GM21381 (cell line): ENCODE data around the gene CHMP3.

Experiments
- ATAC-seq: cut with Tn5 transposase; IDR thresholded peaks from one replicate; pipeline ENCODE4 v1.9.1; 2021; ENCODE audit warnings: mild to moderate bottlenecking, moderate library complexity; ENCODE audit not compliant: unreplicated experiment

Gene CHMP3

DNA sequence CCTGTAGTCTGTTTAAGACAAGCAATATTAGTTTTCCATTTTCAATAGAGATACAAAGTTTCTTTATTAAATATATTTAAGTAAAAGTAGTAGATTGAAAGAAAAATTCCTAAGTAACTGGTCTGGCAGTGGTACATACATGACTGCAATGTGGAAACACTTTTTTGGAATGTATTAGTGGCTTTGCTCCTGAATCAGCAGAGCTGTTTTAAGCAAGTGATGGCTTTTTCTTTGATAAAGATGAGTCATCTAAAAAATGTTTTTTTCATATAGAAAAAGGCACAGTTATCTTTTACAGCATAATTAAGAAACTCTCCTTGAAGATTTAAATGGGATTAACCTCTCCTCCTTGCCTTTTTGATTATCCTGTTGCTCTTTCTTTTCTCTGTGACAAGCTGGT lies 87.2 kb downstream of the CHMP3 start:
- ATAC-seq, result no peak

DNA sequence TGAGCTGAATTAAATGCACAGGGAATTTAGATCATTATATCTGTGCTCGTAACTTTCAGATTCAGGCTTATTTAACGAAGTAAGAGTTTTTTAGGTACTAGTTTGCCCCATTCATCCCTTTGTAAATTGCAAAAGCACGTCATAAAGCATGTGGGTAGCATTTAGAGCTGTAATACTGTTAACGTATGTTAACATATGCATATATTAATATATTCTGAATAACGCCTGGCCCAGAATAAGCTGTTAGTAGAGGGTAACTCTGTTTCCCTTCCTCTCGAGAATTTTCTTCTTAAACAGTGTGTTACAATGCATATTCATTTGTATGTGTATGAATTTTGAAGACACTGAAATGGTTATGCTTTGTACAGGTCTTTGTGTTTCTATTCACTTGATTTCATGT lies 91.6 kb downstream of the CHMP3 start:
- ATAC-seq, result no peak

DNA sequence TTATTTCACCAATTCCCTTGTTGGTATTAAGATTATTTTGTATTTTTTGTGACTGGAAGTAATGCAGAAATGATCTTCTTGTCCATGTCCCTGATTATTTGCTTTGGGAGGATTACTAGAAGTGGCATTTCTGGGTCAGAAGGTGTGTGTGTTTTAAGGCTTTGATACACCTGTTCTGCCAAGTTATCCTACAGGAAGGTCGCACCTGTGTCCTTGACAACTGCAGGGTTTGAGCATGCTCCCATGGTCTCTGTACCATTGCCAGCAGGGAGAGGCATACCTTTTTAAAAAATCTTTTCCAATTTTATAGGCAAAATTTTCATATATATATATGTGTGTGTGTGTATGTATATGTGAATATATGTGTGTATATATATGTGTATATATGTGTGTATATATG lies 92.4 kb downstream of the CHMP3 start:
- no peak for ATAC-seq

DNA sequence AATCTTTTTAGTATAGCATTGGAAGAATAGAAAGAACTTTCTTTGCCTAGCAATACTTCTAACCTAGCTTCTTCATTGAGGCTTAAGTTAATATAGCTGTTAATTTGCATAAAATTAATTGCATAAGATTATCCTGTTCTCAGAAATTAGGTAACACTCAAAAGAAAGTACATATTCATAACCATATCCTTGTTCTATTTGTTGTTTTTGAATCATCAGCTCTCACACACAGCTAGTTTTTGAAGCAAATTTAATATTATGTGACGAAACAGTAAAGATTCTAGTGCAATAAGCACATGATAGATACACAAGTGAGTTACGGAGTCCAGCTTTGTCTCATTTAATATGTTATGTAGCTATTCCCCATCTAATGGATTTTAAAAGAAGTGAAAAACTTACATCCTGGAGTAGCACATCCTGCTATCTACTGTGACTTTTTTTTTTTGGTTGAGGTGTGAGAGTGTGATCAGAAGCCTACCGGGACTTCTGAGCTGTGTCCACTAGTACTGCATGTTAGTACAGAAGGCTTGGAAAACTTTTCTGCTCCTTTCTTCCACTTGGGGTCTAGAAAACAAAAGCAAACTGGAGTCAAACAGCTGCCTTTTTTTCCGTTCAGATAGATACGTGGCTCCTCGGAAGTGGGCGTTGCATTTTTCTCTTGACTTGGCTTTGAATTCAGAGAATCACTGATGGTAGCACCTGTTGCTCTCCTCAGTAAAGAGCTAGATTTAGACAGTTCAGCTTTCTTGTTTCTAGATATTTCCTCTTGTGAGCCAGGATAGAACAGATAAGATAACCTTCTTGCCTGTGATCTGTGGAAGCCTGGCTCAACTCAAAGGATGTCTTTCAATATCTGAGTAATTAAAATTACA lies 94.8 kb downstream of the CHMP3 start:
- no peak for ATAC-seq

DNA sequence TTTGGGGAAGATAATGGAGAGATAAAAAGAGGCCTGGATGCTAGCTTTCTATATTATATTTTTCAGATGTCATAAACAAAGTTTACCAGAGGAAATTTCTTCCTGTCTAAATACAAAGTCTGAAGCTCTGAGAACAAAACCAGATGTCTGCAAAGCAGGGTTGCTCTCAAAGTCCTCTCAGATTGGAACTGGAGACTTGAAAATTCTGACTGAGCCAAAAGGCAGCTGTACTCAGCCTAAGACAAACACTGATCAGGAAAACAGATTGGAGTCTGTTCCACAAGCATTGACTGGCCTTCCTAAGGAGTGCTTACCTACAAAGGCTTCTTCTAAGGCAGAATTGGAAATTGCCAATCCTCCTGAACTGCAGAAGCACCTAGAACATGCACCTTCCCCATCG lies 96.9 kb downstream of the CHMP3 start:
- no peak for ATAC-seq

DNA sequence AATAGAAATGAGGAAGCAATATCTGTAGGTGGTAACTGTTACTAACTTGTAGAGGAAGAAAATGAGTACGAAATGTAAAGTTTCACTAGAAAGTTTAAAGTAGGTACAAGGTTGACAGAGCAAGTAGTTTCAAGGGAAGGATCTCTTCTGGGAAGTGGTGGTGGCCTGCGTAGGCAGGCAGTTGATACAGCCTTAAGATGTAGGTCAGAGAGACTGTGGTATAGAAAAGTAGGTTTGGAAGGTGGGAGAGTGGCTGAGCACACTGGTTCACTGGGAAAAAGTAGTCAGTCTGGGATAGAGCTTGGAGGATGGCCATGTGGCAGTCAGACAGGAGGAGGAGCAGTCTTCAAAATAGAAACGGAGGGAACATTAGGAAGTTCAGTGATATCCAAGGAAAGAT lies 98.6 kb downstream of the CHMP3 start:
- no peak for ATAC-seq

DNA sequence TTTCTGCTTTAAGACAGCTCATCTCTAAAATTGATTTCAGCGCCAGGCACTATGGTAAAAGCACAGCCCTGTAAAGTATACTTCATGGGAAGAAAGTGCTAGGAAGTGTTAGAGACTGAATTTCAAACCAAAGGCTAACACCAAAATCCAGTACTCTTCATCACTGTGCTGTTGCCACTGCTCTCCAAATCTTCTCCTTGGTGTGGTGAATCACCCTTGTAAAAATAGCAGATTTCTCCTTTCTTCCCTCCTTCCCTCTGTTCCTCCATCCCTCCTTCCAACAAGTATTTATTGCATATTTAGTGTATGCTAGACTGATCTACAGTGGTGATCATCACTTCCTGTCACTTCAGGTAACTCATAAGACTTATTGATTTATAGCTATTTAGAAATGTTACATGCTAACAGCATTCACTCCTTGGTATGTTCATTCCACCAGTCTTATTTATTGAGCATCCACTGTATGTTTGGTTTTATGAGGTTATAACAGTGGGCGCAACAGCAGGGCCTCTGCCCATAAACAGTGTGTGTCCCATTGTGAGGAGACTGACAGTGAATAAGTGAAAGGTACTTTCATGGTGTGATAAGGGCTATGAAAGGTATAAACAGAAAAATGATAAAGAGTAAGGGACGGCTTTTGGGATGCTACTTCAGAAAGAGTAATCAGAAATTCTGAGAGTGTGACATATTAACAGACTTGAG lies 102.0 kb downstream of the CHMP3 start:
- no peak for ATAC-seq

DNA sequence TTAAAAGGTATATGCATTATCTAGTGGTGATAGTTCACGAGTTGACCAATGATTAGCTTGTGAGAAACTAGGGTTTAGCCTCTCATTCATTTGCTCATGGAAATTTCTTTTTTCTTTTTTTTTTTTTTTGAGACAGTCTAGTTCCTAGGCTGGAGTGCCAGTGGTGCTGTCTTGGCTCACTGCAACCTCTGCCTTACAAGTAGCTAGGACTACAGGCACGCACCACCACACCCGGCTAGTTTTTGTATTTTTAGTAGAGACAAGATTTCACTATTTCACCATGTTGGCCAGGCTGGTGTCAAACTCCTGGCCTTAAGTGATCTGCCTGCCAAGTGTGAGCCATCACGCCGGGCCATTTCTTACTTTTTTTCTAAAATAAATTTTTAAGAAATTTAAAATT lies 108.1 kb downstream of the CHMP3 start:
- no peak for ATAC-seq

DNA sequence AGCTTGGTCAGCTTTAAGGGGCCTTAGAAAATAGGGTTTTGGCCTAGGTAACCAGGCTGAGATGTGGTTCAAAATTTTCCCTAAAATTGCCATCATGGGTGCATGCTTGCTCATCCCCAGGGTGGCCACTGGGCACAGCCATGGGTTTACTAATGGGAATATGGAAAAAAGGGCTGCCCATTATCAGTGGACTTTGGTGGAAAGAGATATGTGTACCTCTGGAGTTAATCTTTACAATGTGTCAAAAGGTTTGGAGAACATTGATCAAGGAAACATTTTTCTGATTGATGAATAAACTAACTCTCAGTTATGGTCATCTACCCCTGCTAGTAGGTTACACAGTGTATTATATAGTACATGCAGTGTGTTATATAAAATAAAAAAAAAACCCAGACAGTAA lies 109.0 kb downstream of the CHMP3 start:
- ATAC-seq, result no peak

DNA sequence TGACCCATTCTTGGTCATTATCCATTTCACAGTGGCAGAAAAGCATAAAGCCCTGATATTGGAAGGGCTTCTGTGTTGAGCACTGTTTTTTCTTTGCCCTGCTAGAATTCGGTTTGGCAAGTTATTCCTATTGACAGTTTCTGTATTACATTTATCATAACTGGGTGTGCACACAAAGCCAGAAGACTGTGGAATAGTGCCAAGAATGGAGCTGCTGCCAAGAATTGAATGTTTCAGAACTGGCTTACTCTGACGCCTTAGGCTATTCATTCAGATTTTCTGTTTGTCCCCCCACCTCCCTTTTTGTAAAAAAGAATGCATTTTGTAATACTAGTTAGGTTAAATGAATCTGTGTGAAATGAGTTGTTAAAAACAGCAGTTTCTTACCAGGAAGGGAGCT lies 109.4 kb downstream of the CHMP3 start:
- no peak for ATAC-seq
